NT2/D1 (cell line): ENCODE measurements around the gene CYB5R4.

ENCODE experiments used
- YY1 ChIP-seq: IDR thresholded peaks from 2 replicates; pipeline ENCODE4 v1.6.1; 2011; ENCODE audit not compliant: insufficient read length, insufficient read depth
- ZNF274 ChIP-seq: IDR thresholded peaks from 2 replicates; pipeline ENCODE4 v1.6.1; 2011; ENCODE audit warnings: mild to moderate bottlenecking, low read depth, low read length

GRCh38 chr6:83873869-83874268, 14.4 kb downstream of the CYB5R4 start:
- TF ChIP-seq ZNF274 (no peak), YY1 (no peak)
